Measurements from ENCODE around the gene EEA1. TPM values are rescaled to one million over a fixed set of nuclear protein-coding genes. Genes with fewer than 3 reads are reported as not detected.

The EEA1 gene
- total RNA-seq, 2 experiments from 2014 or later: 3.0 to 11.9 TPM

- Histone ChIP-seq H3K4me2 (ENCODE audit: low read length) (no peak overlapping the region), H3K27ac (ENCODE audit: low read depth, low read length, poor library complexity, severe bottlenecking) (no peak overlapping the region), H2AFZ (ENCODE audit: low read length) (no peak overlapping the region), H3K9me2 (ENCODE audit: insufficient read depth, low read length) (no peaks in the 10 kb centered on the region), H3K4me3 (ENCODE audit: low read depth, low read length, poor library complexity, severe bottlenecking) (no peak overlapping the region), H3K79me2 (ENCODE audit: insufficient read depth, low read depth, low read length) (no peaks in the 10 kb centered on the region), H3K4me1 (ENCODE audit: insufficient read depth, low read length, poor library complexity, severe bottlenecking) (no peaks in the 10 kb centered on the region), H3K36me3 (ENCODE audit: insufficient read depth, low read length) (peaks cover 7% of the 10 kb centered on the region), H3K9me3 (ENCODE audit: low read length) (no peaks in the 10 kb centered on the region), H4K20me1 (ENCODE audit: insufficient read depth, low read length) (no peaks in the 10 kb centered on the region)
- intact Hi-C loops (cut with micrococcal nuclease; ENCODE audit: unreplicated experiment): loop anchor here (1.0 to 5.0 kb wide), 4 partner anchors 143 to 612 kb away; no protein-coding TSS in a partner anchor
- BruUV-seq (replicated peaks): no TSS peak
- POLR2A ChIA-PET: interaction anchor here (0.5 to 1.3 kb wide), 6 partner anchors 9 to 91 kb away, joined by 3 to 5 read pairs (median 3); no protein-coding TSS in a partner anchor
- TF ChIP-seq EZH2phosphoT487 (IDR thresholded peaks at IDR 0.05; ENCODE audit: borderline replicate concordance, low read depth, low read length): no peak
- TF ChIP-seq, protein P1, sequence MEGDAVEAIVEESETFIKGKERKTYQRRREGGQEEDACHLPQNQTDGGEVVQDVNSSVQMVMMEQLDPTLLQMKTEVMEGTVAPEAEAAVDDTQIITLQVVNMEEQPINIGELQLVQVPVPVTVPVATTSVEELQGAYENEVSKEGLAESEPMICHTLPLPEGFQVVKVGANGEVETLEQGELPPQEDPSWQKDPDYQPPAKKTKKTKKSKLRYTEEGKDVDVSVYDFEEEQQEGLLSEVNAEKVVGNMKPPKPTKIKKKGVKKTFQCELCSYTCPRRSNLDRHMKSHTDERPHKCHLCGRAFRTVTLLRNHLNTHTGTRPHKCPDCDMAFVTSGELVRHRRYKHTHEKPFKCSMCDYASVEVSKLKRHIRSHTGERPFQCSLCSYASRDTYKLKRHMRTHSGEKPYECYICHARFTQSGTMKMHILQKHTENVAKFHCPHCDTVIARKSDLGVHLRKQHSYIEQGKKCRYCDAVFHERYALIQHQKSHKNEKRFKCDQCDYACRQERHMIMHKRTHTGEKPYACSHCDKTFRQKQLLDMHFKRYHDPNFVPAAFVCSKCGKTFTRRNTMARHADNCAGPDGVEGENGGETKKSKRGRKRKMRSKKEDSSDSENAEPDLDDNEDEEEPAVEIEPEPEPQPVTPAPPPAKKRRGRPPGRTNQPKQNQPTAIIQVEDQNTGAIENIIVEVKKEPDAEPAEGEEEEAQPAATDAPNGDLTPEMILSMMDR (conservative IDR thresholded peaks at IDR 0.05; ENCODE audit: low read length): no peak
- DNase-seq (ENCODE audit: low spot score): no peak
- CTCF ChIA-PET (ENCODE audit: unreplicated experiment): no interaction called here
These were observed 143.5 kb downstream of the EEA1 start for GRCh38 chr12:92785563-92785950.

- Histone ChIP-seq H3K4me3 (ENCODE audit: low read depth, low read length, poor library complexity, severe bottlenecking) (no peak overlapping the region), H2AFZ (ENCODE audit: low read length) (no peak overlapping the region), H3K27ac (ENCODE audit: low read depth, low read length, poor library complexity, severe bottlenecking) (no peak overlapping the region), H3K9me2 (ENCODE audit: insufficient read depth, low read length) (no peaks in the 10 kb centered on the region), H3K36me3 (ENCODE audit: insufficient read depth, low read length) (peaks cover 7% of the 10 kb centered on the region; the same call in 1 of the 2 replicates), H3K4me1 (ENCODE audit: insufficient read depth, low read length, poor library complexity, severe bottlenecking) (no peaks in the 10 kb centered on the region), H4K20me1 (ENCODE audit: insufficient read depth, low read length) (no peaks in the 10 kb centered on the region), H3K9me3 (ENCODE audit: low read length) (no peaks in the 10 kb centered on the region), H3K79me2 (ENCODE audit: insufficient read depth, low read depth, low read length) (no peaks in the 10 kb centered on the region), H3K4me2 (ENCODE audit: low read length) (no peak overlapping the region)
- CTCF ChIA-PET (ENCODE audit: unreplicated experiment): no interaction called here
- intact Hi-C loops (cut with micrococcal nuclease; ENCODE audit: unreplicated experiment): loop anchor here (1.0 to 5.0 kb wide), 4 partner anchors 143 to 612 kb away; no protein-coding TSS in a partner anchor
- no TSS peak for BruUV-seq (replicated peaks)
- peak; percentile 79 for DNase-seq (ENCODE audit: low spot score)
- POLR2A ChIA-PET: interaction anchor here (0.5 to 1.3 kb wide), 4 partner anchors 9 to 54 kb away, joined by 3 read pairs; no protein-coding TSS in a partner anchor
- TF ChIP-seq, protein P1 (conservative IDR thresholded peaks at IDR 0.05; ENCODE audit: low read length): peak; percentile 84
- TF ChIP-seq EZH2phosphoT487 (IDR thresholded peaks at IDR 0.05; ENCODE audit: borderline replicate concordance, low read depth, low read length): no peak
These were observed 144.1 kb downstream of the EEA1 start for GRCh38 chr12:92784797-92785562.

- BruUV-seq (replicated peaks): no TSS peak
- H3K79me2 ChIP-seq (ENCODE audit: insufficient read depth, low read depth, low read length): no peaks in the 10 kb centered on the region
- no peaks in the 10 kb centered on the region for H3K9me3 ChIP-seq (ENCODE audit: low read length)
- no peaks in the 10 kb centered on the region for H3K9me2 ChIP-seq (ENCODE audit: insufficient read depth, low read length)
- no peak overlapping the region for H3K4me2 ChIP-seq (ENCODE audit: low read length)
- H3K27ac ChIP-seq (ENCODE audit: low read depth, low read length, poor library complexity, severe bottlenecking): no peak overlapping the region
- CTCF ChIA-PET (ENCODE audit: unreplicated experiment): no interaction called here
- peaks cover 13% of the 10 kb centered on the region; the same call in 1 of the 2 replicates for H3K36me3 ChIP-seq (ENCODE audit: insufficient read depth, low read length)
- no peaks in the 10 kb centered on the region for H4K20me1 ChIP-seq (ENCODE audit: insufficient read depth, low read length)
- DNase-seq (ENCODE audit: low spot score): no peak
- POLR2A ChIA-PET: interaction anchor here (0.6 to 1.1 kb wide), 3 partner anchors 11 to 189 kb away, joined by 3 read pairs; no protein-coding TSS in a partner anchor
- no peak overlapping the region for H3K4me3 ChIP-seq (ENCODE audit: low read depth, low read length, poor library complexity, severe bottlenecking)
- TF ChIP-seq, protein P1 (conservative IDR thresholded peaks at IDR 0.05; ENCODE audit: low read length): no peak
- TF ChIP-seq EZH2phosphoT487 (IDR thresholded peaks at IDR 0.05; ENCODE audit: borderline replicate concordance, low read depth, low read length): no peak
- intact Hi-C loops (cut with micrococcal nuclease; ENCODE audit: unreplicated experiment): no loop called here
- no peaks in the 10 kb centered on the region for H3K4me1 ChIP-seq (ENCODE audit: insufficient read depth, low read length, poor library complexity, severe bottlenecking)
- no peak overlapping the region for H2AFZ ChIP-seq (ENCODE audit: low read length)
These were observed 144.7 kb downstream of the EEA1 start for GRCh38 chr12:92784356-92784755.
